Stimulated activated CD8-positive, alpha-beta memory T cell treated with anti-CD3 and anti-CD28 coated beads, Interleukin-2, amount 100 ng/mL, for 1 hour (primary cell): ENCODE data around the gene TAF7.
A peak's percentile ranks its signal among the peaks of the same experiment; 100 is the strongest.
"Not testable (repeated sequence)": the region's sequence is repeated elsewhere in the genome, so short reads cannot be mapped to it uniquely, and the experiment has no call there.

Experiments
- DNase-seq, 2 donors: peaks; one replicate each; pipeline ENCODE4 v3.0.0-alpha.2; 2020; ENCODE audit warnings: low read depth in 2 of 2

Gene TAF7

DNA sequence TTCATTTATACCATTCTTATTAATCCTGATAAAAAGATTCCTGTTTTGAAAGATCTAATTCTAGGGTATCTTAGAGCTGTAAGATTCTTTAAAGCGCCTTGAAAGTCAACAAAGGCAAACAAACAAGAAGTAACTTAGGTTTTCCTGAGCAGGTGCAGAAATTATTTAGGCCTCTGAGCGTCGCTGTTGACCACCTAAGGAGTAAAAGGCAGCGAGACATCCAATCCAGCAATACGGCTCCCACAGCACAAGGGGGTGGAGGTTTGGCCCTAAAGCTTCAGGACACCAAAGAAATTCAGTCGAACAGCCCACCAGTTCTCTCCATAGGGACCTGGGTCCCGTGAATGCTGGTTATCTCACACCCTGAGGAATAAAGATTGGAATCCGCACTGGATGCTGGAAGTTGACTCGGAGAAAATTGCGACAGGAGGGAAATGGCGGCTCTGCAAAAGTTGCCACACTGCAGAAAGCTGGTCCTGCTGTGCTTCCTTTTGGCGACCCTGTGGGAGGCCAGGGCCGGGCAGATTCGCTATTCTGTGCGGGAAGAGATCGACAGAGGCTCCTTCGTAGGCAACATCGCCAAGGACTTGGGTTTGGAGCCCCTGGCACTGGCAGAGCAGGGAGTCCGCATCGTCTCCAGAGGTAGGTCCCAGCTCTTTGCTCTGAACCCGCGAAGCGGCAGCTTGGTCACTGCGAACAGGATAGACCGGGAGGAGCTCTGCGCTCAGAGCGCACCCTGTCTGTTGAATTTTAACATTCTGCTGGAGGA lies 18.1 kb upstream of the TAF7 start, which contains the start of gene PCDHGA2:
PCDHGA2 (plus strand) TSS at position 223 of the 769 bp plus-strand sequence.
- no peak for DNase-seq

DNA sequence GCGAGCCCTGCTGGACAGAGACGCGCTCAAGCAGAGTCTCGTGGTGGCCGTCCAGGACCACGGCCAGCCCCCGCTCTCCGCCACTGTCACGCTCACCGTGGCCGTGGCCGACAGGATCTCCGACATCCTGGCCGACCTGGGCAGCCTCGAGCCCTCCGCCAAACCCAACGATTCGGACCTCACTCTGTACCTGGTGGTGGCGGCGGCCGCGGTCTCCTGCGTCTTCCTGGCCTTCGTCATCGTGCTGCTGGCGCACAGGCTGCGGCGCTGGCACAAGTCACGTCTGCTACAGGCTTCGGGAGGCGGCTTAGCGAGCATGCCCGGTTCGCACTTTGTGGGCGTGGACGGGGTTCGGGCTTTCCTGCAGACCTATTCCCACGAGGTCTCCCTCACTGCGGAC lies 12.0 kb upstream of the TAF7 start:
- not testable (repeated sequence) for DNase-seq

- DNase-seq: no peak
Measured at GRCh38 chr5:141330299-141331080, 9.9 kb upstream of the TAF7 start, which contains the start of gene PCDHGA1. PCDHGA1 (plus strand) TSS chr5:141330514.

DNA sequence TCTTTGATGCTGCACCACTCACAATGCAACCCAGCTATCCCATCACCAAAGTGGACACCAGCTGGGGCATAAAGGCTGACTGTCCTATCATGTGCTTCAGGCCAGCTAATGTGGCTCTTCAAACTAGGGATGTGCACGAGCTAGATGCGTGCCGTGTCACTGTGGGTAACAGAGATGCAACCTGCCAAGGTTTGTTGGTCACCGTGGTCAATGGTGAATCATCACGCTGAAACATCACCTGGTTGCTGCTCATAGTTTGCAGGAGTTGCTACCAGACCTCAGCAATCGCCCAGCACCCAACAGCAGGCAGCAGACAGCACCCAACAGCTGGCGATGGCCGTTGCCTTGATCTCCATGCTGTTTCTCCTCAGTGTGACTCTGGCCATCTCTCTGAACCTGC lies 7.6 kb upstream of the TAF7 start:
- no peak for DNase-seq

GRCh38 chr5:141326088-141326854 lies 5.7 kb upstream of the TAF7 start:
- peak; percentile 31 to 43 for DNase-seq

DNA sequence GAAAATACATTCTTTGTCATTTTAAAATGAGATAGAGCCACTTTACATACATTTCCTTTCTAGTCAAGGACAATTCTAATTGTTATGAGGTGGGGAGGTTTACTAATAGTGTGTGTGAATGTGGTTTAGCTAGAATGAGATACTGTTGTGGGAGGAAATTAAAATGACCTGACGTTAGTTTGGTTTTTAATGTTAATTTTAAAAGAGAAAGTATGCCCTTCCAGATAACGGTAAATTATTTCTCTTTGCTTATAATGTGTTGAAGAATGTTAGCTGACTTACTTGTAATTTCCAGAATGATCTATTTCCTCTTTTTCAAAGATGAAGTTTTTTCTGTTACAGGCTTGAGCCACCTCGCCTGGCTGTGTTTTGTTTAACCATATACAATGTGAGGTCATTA lies 1.7 kb upstream of the TAF7 start:
- no peak for DNase-seq

GRCh38 chr5:141319699-141320098 lies 885 bp downstream of the TAF7 start:
- DNase-seq: no peak

DNA sequence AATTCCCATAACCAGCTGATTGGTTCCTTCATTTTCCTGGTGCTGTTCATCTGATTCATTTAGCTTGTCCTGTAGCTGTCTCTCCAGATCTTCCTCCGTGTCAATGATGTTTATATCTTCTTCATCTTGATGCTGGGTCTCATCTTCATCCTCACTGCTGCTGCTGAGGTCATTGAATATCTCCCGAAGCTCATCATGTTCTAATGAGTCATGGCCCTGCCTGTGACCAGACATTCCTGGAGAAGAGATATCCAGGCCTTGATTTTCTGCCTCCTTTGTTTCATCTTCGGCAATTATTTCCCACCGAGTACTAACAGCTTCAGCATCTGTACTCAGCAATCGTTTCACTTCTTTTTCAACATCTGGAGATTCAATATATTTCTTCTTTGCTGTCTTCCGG lies 1.4 kb downstream of the TAF7 start:
- DNase-seq: no peak

- not testable (repeated sequence) for DNase-seq
Measured at GRCh38 chr5:141316963-141317362, 3.6 kb downstream of the TAF7 start.

GRCh38 chr5:141313711-141314110 lies 6.9 kb downstream of the TAF7 start:
- no peak for DNase-seq

- DNase-seq: no peak
Measured at GRCh38 chr5:141306630-141307029, 14.0 kb downstream of the TAF7 start.

DNA sequence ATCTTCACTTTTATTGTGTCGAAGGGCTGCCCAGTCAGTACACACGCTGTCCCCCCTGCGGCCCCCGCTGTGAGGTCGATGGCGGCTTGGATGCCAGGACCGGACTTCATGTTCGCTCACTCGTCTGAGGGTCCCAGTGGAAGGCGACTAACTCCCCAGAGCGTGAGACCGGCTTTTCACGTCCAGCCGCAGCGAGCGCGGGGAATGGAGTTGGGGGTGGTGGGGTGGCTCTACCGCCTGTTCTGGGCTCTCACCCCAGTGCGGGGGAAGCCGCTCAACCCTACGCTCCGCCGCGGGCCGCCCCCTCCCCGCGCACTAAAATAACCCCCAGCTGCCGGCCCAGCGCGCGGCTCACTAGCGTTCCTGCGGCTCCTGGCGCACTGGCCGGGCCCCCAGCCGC lies 16.8 kb downstream of the TAF7 start, which contains the start of gene SLC25A2:
SLC25A2 (minus strand) TSS at position 294 of the 400 bp plus-strand sequence; CDS start at position 110, 184 bp downstream.
- DNase-seq: no peak

GRCh38 chr5:141298376-141298775 lies 22.2 kb downstream of the TAF7 start:
- no peak for DNase-seq

GRCh38 chr5:141272906-141273305 lies 47.7 kb downstream of the TAF7 start:
- no peak for DNase-seq

- no peak for DNase-seq
Measured at GRCh38 chr5:141269195-141269594, 51.4 kb downstream of the TAF7 start.
